ENCODE results near the gene THEM5.

DNA sequence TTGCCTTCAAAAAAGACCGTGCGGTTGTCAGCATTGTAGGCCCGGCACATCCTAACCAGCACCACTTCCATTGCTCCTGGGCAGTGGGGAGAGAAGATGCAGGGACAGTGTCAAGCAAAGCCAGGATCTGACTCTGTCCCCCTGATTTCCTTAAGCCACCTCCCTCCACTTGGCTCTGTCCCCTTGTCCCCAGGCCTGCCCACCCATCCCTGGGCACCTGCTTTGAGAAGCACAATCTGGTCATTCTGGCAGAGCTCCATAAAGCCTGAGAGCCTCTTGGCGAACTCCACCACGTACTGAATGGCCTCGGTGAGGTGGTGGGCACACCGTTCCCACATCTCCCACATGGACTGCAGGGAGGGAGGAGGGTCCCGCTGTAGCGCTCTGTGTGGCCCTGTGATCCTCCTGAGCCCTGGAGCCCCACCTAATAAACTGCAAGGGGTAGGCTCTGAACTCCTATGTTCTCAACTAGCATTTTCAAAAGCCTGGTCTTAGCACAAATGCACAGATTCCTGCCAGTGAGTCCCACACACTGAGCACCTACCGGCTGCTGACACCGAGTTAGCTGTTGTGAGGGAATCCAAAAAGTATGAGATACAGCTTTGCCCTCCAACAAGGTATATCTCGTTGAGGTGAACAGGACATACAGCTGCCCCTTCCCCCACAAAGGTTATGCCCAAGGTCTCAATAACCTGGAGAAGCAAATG is 40.1 kb downstream of the THEM5 start:
- TF ChIP-seq TOX (CRISPR knock-in tag; IDR thresholded peaks at IDR 0.05; ENCODE audit: borderline replicate concordance) (no peak), ARNTL (CRISPR knock-in tag; IDR thresholded peaks at IDR 0.05; ENCODE audit: borderline replicate concordance, low read depth) (no peak), ZNF565 (CRISPR knock-in tag; conservative IDR thresholded peaks at IDR 0.05; ENCODE audit: low read depth) (no peak), ZC3H10 (CRISPR knock-in tag; IDR thresholded peaks at IDR 0.05) (no peak), ZFP3 (CRISPR knock-in tag; IDR thresholded peaks at IDR 0.05) (no peak)
- TF ChIP-seq, protein P1, sequence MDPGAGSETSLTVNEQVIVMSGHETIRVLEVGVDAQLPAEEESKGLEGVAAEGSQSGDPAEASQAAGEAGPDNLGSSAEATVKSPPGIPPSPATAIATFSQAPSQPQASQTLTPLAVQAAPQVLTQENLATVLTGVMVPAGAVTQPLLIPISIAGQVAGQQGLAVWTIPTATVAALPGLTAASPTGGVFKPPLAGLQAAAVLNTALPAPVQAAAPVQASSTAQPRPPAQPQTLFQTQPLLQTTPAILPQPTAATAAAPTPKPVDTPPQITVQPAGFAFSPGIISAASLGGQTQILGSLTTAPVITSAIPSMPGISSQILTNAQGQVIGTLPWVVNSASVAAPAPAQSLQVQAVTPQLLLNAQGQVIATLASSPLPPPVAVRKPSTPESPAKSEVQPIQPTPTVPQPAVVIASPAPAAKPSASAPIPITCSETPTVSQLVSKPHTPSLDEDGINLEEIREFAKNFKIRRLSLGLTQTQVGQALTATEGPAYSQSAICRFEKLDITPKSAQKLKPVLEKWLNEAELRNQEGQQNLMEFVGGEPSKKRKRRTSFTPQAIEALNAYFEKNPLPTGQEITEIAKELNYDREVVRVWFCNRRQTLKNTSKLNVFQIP (CRISPR knock-in tag; IDR thresholded peaks at IDR 0.05; ENCODE audit: borderline replicate concordance, low read depth) = no peak
